Measurements from ENCODE around the gene RABEPK. TPM values are rescaled to one million over a fixed set of nuclear protein-coding genes. Genes with fewer than 3 reads are reported as not detected.
A peak's percentile ranks its signal among the peaks of the same experiment; 100 is the strongest.

The RABEPK gene
- total and polyA plus RNA-seq, 4 donors = 12.7 to 23.9 (median 20.6) TPM

- no peak for DNase-seq (ENCODE audit: low spot score)
- TF ChIP-seq YY1 (IDR thresholded peaks at IDR 0.05) (no peak), TAF1 (conservative IDR thresholded peaks at IDR 0.05) (no peak), ATF3 (IDR thresholded peaks at IDR 0.05) (no peak), EGR1 (IDR thresholded peaks at IDR 0.05; ENCODE audit: low read depth in 2 of 2) (no peak), RXRA (IDR thresholded peaks at IDR 0.05) (peak in 1 of 2 donors; percentile 64), MAX (IDR thresholded peaks at IDR 0.05) (no peak)
- TF ChIP-seq, protein P1, sequence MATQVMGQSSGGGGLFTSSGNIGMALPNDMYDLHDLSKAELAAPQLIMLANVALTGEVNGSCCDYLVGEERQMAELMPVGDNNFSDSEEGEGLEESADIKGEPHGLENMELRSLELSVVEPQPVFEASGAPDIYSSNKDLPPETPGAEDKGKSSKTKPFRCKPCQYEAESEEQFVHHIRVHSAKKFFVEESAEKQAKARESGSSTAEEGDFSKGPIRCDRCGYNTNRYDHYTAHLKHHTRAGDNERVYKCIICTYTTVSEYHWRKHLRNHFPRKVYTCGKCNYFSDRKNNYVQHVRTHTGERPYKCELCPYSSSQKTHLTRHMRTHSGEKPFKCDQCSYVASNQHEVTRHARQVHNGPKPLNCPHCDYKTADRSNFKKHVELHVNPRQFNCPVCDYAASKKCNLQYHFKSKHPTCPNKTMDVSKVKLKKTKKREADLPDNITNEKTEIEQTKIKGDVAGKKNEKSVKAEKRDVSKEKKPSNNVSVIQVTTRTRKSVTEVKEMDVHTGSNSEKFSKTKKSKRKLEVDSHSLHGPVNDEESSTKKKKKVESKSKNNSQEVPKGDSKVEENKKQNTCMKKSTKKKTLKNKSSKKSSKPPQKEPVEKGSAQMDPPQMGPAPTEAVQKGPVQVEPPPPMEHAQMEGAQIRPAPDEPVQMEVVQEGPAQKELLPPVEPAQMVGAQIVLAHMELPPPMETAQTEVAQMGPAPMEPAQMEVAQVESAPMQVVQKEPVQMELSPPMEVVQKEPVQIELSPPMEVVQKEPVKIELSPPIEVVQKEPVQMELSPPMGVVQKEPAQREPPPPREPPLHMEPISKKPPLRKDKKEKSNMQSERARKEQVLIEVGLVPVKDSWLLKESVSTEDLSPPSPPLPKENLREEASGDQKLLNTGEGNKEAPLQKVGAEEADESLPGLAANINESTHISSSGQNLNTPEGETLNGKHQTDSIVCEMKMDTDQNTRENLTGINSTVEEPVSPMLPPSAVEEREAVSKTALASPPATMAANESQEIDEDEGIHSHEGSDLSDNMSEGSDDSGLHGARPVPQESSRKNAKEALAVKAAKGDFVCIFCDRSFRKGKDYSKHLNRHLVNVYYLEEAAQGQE (IDR thresholded peaks at IDR 0.05) = no peak
- TF ChIP-seq, protein P2, sequence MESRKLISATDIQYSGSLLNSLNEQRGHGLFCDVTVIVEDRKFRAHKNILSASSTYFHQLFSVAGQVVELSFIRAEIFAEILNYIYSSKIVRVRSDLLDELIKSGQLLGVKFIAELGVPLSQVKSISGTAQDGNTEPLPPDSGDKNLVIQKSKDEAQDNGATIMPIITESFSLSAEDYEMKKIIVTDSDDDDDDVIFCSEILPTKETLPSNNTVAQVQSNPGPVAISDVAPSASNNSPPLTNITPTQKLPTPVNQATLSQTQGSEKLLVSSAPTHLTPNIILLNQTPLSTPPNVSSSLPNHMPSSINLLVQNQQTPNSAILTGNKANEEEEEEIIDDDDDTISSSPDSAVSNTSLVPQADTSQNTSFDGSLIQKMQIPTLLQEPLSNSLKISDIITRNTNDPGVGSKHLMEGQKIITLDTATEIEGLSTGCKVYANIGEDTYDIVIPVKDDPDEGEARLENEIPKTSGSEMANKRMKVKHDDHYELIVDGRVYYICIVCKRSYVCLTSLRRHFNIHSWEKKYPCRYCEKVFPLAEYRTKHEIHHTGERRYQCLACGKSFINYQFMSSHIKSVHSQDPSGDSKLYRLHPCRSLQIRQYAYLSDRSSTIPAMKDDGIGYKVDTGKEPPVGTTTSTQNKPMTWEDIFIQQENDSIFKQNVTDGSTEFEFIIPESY (IDR thresholded peaks at IDR 0.05) = no peak
- Histone ChIP-seq H3K27ac (ENCODE audit: low read depth in 1 of 2, low read length in 2 of 2) (peak overlapping the region; percentile 80 to 96), H3K9me3 (ENCODE audit: control insufficient read depth in 4 of 4, low read length in 3 of 4) (no peaks in the 10 kb centered on the region), H3K36me3 (ENCODE audit: control insufficient read depth in 4 of 4, insufficient read depth in 3 of 4, low read depth in 1 of 4, low read length in 3 of 4) (peaks cover 5 to 36% (median 27%) of the 10 kb centered on the region in 4 donors), H3K27me3 (ENCODE audit: control insufficient read depth in 4 of 4, insufficient read depth in 4 of 4, low read length in 3 of 4) (no peaks in the 10 kb centered on the region), H3K4me3 (ENCODE audit: low read depth in 1 of 3, low read length in 3 of 3) (peak overlapping the region; percentile 78 to 98 (median 96)), H3K9ac (ENCODE audit: low read depth in 1 of 2, low read length in 2 of 2) (peak overlapping the region; percentile 88 to 99), H3K4me1 (ENCODE audit: control insufficient read depth in 4 of 4, insufficient read depth in 4 of 4, low read length in 3 of 4) (peaks cover 2 to 49% (median 40%) of the 10 kb centered on the region in 4 donors)
- WGBS = under 1% methylated on average over 33 of the region's 33 CpGs
These were observed 40.3 kb downstream of the RABEPK start for GRCh38 chr9:125240649-125240999.

GRCh38 chr9:125241000-125241862 lies 40.9 kb downstream of the RABEPK start, which contains the start of gene HSPA5:
TSS of gene HSPA5 (minus strand) at chr9:125241343. CDS start at chr9:125241126, 217 bp downstream.
- no peaks in the 10 kb centered on the region for H3K9me3 ChIP-seq (ENCODE audit: control insufficient read depth in 4 of 4, low read length in 3 of 4)
- H3K27me3 ChIP-seq (ENCODE audit: control insufficient read depth in 4 of 4, insufficient read depth in 4 of 4, low read length in 3 of 4) = no peaks in the 10 kb centered on the region
- WGBS = under 1% methylated on average over 59 of the region's 59 CpGs
- peak; percentile 99 for DNase-seq (ENCODE audit: low spot score)
- peak within 1 kb of the TSS; percentile 80 to 96 for H3K27ac ChIP-seq (ENCODE audit: low read depth in 1 of 2, low read length in 2 of 2)
- peaks cover 2 to 31% (median 23%) of the 10 kb centered on the region in 4 donors for H3K36me3 ChIP-seq (ENCODE audit: control insufficient read depth in 4 of 4, insufficient read depth in 3 of 4, low read depth in 1 of 4, low read length in 3 of 4)
- peaks cover 2 to 43% (median 35%) of the 10 kb centered on the region in 4 donors for H3K4me1 ChIP-seq (ENCODE audit: control insufficient read depth in 4 of 4, insufficient read depth in 4 of 4, low read length in 3 of 4)
- H3K9ac ChIP-seq (ENCODE audit: low read depth in 1 of 2, low read length in 2 of 2) = peak within 1 kb of the TSS; percentile 95 to 99
- H3K4me3 ChIP-seq (ENCODE audit: low read depth in 1 of 3, low read length in 3 of 3) = peak within 1 kb of the TSS; percentile 78 to 98 (median 96)
- TF ChIP-seq HNF4G (IDR thresholded peaks at IDR 0.05) (no peak), GABPA (IDR thresholded peaks at IDR 0.05 in 1 of 2, conservative IDR thresholded peaks at IDR 0.05 in 1 of 2) (peak; percentile 85 to 95), NR2F2 (IDR thresholded peaks at IDR 0.05) (peak; percentile 92), ATF3 (IDR thresholded peaks at IDR 0.05) (peak; percentile 40), MAX (IDR thresholded peaks at IDR 0.05) (no peak), RXRA (IDR thresholded peaks at IDR 0.05) (peak in 1 of 2 donors; percentile 14), FOXA2 (IDR thresholded peaks at IDR 0.05) (no peak), SP1 (IDR thresholded peaks at IDR 0.05) (peak; percentile 99)
- TF ChIP-seq, protein P2 (IDR thresholded peaks at IDR 0.05) = no peak
- TF ChIP-seq, protein P1 (IDR thresholded peaks at IDR 0.05) = peak; percentile 94
- TF ChIP-seq, protein P3, sequence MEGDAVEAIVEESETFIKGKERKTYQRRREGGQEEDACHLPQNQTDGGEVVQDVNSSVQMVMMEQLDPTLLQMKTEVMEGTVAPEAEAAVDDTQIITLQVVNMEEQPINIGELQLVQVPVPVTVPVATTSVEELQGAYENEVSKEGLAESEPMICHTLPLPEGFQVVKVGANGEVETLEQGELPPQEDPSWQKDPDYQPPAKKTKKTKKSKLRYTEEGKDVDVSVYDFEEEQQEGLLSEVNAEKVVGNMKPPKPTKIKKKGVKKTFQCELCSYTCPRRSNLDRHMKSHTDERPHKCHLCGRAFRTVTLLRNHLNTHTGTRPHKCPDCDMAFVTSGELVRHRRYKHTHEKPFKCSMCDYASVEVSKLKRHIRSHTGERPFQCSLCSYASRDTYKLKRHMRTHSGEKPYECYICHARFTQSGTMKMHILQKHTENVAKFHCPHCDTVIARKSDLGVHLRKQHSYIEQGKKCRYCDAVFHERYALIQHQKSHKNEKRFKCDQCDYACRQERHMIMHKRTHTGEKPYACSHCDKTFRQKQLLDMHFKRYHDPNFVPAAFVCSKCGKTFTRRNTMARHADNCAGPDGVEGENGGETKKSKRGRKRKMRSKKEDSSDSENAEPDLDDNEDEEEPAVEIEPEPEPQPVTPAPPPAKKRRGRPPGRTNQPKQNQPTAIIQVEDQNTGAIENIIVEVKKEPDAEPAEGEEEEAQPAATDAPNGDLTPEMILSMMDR (IDR thresholded peaks at IDR 0.05; ENCODE audit: low read depth, low read length, missing input control) = no peak
